Loucy (cell line): ENCODE results near the gene NAGPA.

Source experiments
- CTCF ChIP-seq: fragments of 200-600 bp; sonication (generic); conservative IDR thresholded peaks from 2 replicates; pipeline ENCODE4 v1.5.1; 2014; ENCODE audit warnings: mild to moderate bottlenecking, antibody characterized with exemption, low read length
- EZH2phosphoT487 ChIP-seq: fragments of 200-600 bp; IDR thresholded peaks from 2 replicates; pipeline ENCODE4 v1.6.1; 2018; ENCODE audit warnings: antibody characterized with exemption, mild to moderate bottlenecking, moderate library complexity, borderline replicate concordance

GRCh38 chr16:5062051-5062450, 28.3 kb upstream of the NAGPA start:
- TF ChIP-seq CTCF = no peak
- TF ChIP-seq EZH2phosphoT487 = no peak
